Trophoblast cell (in vitro differentiated cells and primary cell): ENCODE measurements around the gene TTC28.
"Not testable (repeated sequence)": the region's sequence is repeated elsewhere in the genome, so short reads cannot be mapped to it uniquely, and the experiment has no call there.

Experiments used
- DNase-seq, 2 donors: peaks; one replicate each; pipeline ENCODE4 v3.0.0-alpha.2; 2016
- H2AFZ ChIP-seq: 2 replicates; pipeline ENCODE4 v1.6.1; 2013; ENCODE audit warnings: low read length, moderate library complexity, mild to moderate bottlenecking; ENCODE audit not compliant: insufficient read depth, poor library complexity
- H2AK5ac ChIP-seq: 2 replicates; pipeline ENCODE4 v1.6.1; 2013; ENCODE audit warnings: mild to moderate bottlenecking, low read length
- H2BK120ac ChIP-seq: 2 replicates; pipeline ENCODE4 v1.6.1; 2013; ENCODE audit warnings: low read length, mild to moderate bottlenecking, moderate library complexity; ENCODE audit not compliant: insufficient read depth, poor library complexity
- H2BK12ac ChIP-seq: 2 replicates; pipeline ENCODE4 v1.6.1; 2013; ENCODE audit warnings: mild to moderate bottlenecking, low read length, moderate library complexity
- H2BK5ac ChIP-seq: 2 replicates; pipeline ENCODE4 v1.6.1; 2013; ENCODE audit warnings: low read length, low read depth, moderate library complexity, mild to moderate bottlenecking; ENCODE audit not compliant: poor library complexity
- H3K14ac ChIP-seq: 2 replicates; pipeline ENCODE4 v1.6.1; 2013; ENCODE audit warnings: mild to moderate bottlenecking, low read length
- H3K18ac ChIP-seq: 2 replicates; pipeline ENCODE4 v1.6.1; 2013; ENCODE audit warnings: mild to moderate bottlenecking, low read length
- H3K23ac ChIP-seq: 2 replicates; pipeline ENCODE4 v1.6.1; 2013; ENCODE audit warnings: low read length
- H3K27ac ChIP-seq: 2 replicates; pipeline ENCODE4 v1.5.1; 2013; ENCODE audit warnings: low read depth, mild to moderate bottlenecking, inconsistent platforms, low read length, moderate library complexity
- H3K27me3 ChIP-seq: 2 replicates; pipeline ENCODE4 v1.6.1; 2013; ENCODE audit warnings: inconsistent platforms, mild to moderate bottlenecking, low read length, moderate library complexity; ENCODE audit not compliant: insufficient read depth
- H3K36me3 ChIP-seq, 2 experiments: 1 replicate in 1 of 2; 2 replicates in 1 of 2; pipeline ENCODE4 v1.6.1; 2013; ENCODE audit warnings: low read length in 2 of 2, mild to moderate bottlenecking in 2 of 2, moderate library complexity in 1 of 2; ENCODE audit not compliant: insufficient read depth in 2 of 2, control insufficient read depth in 1 of 2
- H3K4ac ChIP-seq: 2 replicates; pipeline ENCODE4 v1.6.1; 2013; ENCODE audit warnings: low read depth, mild to moderate bottlenecking, low read length, moderate library complexity
- H3K4me1 ChIP-seq, 2 experiments: 1 replicate in 1 of 2; 2 replicates in 1 of 2; pipeline ENCODE4 v1.6.1; 2013; ENCODE audit warnings: low read length in 2 of 2, mild to moderate bottlenecking in 2 of 2, moderate library complexity in 1 of 2; ENCODE audit not compliant: insufficient read depth in 2 of 2, control insufficient read depth in 1 of 2
- H3K4me2 ChIP-seq: 2 replicates; pipeline ENCODE4 v1.6.1; 2013; ENCODE audit warnings: inconsistent platforms, mild to moderate bottlenecking, low read length, moderate library complexity
- H3K4me3 ChIP-seq: 2 replicates; pipeline ENCODE4 v1.5.1; 2013; ENCODE audit warnings: mild to moderate bottlenecking, low read depth, low read length, inconsistent platforms
- H3K79me1 ChIP-seq: one replicate; pipeline ENCODE4 v1.6.1; 2013; ENCODE audit warnings: low read length
- H3K79me2 ChIP-seq: 2 replicates; pipeline ENCODE4 v1.6.1; 2013; ENCODE audit warnings: low read length, mild to moderate bottlenecking; ENCODE audit not compliant: control insufficient read depth, insufficient read depth, poor library complexity
- H3K9ac ChIP-seq: 2 replicates; pipeline ENCODE4 v1.6.1; 2013; ENCODE audit warnings: mild to moderate bottlenecking, low read length
- H3K9me3 ChIP-seq: 2 replicates; pipeline ENCODE4 v1.6.1; 2013; ENCODE audit warnings: low read depth, mild to moderate bottlenecking, control low read depth, inconsistent platforms, low read length; ENCODE audit not compliant: insufficient read depth
- H4K12ac ChIP-seq: 2 replicates; pipeline ENCODE4 v1.6.1; 2013; ENCODE audit warnings: low read depth, mild to moderate bottlenecking, low read length, moderate library complexity
- H4K8ac ChIP-seq: 2 replicates; pipeline ENCODE4 v1.6.1; 2013; ENCODE audit warnings: low read depth, mild to moderate bottlenecking, low read length, moderate library complexity
- H4K91ac ChIP-seq: one replicate; pipeline ENCODE4 v1.6.1; 2013; ENCODE audit warnings: low read depth, mild to moderate bottlenecking, low read length, moderate library complexity
- WGBS: extraction: QIAGEN DNeasy Blood & Tissue Kit; methylation state at CpG from one replicate; pipeline ENCODE4 v1.1.7; 2013; ENCODE audit warnings: missing lambda C conversion rate; ENCODE audit not compliant: insufficient read length, insufficient coverage; ENCODE audit errors: extremely low coverage; 5-methylcytosine and 5-hydroxymethylcytosine counted together

Gene TTC28

DNA sequence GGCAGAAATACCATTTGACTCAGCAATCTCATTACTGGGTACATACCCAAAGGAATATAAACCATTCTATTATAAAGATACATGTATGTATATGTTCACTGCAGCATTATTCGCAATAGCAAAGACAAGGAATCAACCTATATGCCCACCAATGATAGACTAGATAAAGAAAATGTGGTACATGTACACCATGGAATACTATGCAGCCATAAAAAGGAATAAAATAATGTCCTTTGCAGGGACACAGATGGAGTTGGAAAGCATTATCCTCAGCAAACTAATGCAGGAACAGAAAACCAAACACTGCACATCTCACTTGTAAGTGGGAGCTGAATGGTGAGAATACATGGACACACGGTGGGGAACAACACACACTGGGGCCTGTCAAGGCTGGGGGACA is 167.3 kb downstream of the TTC28 start:
- not testable (repeated sequence) for H3K4me2 ChIP-seq, H2BK5ac ChIP-seq, H2AK5ac ChIP-seq, H4K8ac ChIP-seq, DNase-seq, H3K79me2 ChIP-seq, H3K4me1 ChIP-seq, H3K9ac ChIP-seq, H3K23ac ChIP-seq, H4K12ac ChIP-seq, H3K27ac ChIP-seq, H3K4me3 ChIP-seq, H3K14ac ChIP-seq, H2AFZ ChIP-seq, H3K79me1 ChIP-seq, H2BK12ac ChIP-seq, H3K36me3 ChIP-seq, H3K4ac ChIP-seq, H3K18ac ChIP-seq, H3K27me3 ChIP-seq, H4K91ac ChIP-seq, H2BK120ac ChIP-seq, H3K9me3 ChIP-seq
- WGBS = no CpG with 5 or more reads among the region's 2 CpGs

DNA sequence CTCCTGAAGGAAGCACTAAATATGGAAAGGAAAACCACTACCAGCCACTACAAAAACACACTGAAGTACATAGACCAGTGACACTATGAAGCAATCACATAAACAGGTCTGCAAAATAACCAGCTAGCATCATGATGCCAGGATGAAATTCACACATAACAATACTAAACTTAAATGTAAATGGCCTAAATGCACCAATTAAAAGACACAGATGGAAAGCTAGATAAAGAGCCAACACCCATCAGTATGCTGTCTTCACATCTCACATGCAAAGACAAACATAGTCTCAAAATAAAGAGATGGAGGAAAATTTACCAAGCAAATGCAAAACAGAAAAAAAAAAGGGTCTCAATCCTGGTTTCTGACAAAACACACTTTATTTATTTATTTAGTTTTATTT is 171.7 kb downstream of the TTC28 start:
- Histone ChIP-seq H4K91ac (no peak overlapping the region), H3K14ac (no peak overlapping the region), H3K9ac (no peak overlapping the region), H3K18ac (no peak overlapping the region), H3K27ac (no peak overlapping the region), H3K9me3 (peaks cover 2% of the 10 kb centered on the region), H2AFZ (no peak overlapping the region), H4K12ac (no peak overlapping the region), H3K4ac (no peak overlapping the region), H3K4me1 (no peaks in the 10 kb centered on the region), H3K27me3 (no peaks in the 10 kb centered on the region), H3K36me3 (no peaks in the 10 kb centered on the region), H2BK120ac (no peak overlapping the region), H3K4me3 (no peak overlapping the region), H3K23ac (no peak overlapping the region), H3K79me1 (no peaks in the 10 kb centered on the region), H3K79me2 (no peaks in the 10 kb centered on the region), H2BK12ac (no peak overlapping the region), H2AK5ac (no peak overlapping the region), H3K4me2 (no peak overlapping the region), H2BK5ac (no peak overlapping the region), H4K8ac (no peak overlapping the region)
- DNase-seq = no peak

DNA sequence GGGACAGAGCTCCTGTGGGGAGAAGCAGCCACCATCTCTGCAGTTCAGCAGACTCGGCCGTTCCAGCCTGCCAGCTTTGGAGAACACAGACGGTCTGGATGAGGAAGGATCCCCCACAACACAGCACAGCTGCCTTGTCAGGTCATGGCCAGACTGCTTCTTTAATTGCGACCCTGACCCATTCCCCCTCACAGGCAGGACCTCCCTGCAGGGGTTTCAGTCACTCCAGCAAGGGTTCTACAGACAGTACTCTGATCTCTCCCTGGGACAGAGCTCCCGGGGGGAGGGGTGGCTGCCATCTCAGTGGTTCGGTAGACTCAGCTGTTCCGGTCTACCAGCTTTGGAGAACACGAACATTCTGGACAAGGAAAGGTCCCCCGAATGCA is 173.5 kb downstream of the TTC28 start:
- Histone ChIP-seq H3K4me3 (no peak overlapping the region), H3K27me3 (no peaks in the 10 kb centered on the region), H2BK120ac (no peak overlapping the region), H3K36me3 (no peaks in the 10 kb centered on the region), H3K18ac (no peak overlapping the region), H4K12ac (no peak overlapping the region), H2AFZ (no peak overlapping the region), H2AK5ac (no peak overlapping the region), H3K79me2 (no peaks in the 10 kb centered on the region), H3K23ac (no peak overlapping the region), H3K79me1 (no peaks in the 10 kb centered on the region), H3K14ac (no peak overlapping the region), H3K4ac (no peak overlapping the region), H3K9me3 (peaks cover 2% of the 10 kb centered on the region), H4K8ac (no peak overlapping the region), H3K4me1 (no peaks in the 10 kb centered on the region), H3K27ac (no peak overlapping the region), H4K91ac (no peak overlapping the region), H3K9ac (no peak overlapping the region), H3K4me2 (no peak overlapping the region), H2BK5ac (no peak overlapping the region), H2BK12ac (no peak overlapping the region)
- WGBS = no CpG with 5 or more reads among the region's 9 CpGs
- DNase-seq = no peak

DNA sequence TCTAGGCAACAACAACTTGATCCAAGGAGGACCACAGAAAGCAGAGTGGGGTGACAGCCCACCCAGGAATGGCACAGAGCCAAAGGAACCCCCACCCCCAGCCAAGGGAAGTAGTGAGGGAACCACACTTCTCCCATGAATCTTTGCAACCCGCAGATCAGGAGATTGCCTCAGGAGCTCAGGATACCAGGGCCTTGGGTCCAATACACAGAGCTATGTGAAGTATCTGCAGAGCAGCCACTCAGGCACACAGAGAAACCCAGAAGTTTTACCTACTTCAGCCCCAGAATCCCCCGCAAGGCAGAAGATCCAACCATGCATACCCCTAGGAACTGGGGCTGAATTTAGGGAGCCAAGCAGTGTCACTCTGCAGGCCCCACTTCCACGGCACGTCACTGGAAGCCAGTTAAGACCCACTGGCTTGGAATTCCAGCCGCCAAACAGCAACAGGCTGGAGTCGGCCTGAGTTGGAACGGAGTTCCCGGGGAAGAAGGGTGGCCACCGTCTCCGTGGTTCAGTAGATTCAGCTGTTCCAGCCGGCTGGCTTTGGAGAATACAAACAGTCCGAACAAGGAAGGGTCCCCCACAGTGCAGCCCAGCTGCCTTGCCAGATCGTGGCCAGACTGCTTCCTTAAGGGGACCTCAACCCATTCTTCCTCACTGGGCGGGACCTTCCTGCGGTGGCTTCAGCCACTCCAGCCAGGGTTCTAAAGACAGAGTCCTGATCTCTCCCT is 174.1 kb downstream of the TTC28 start:
- no peak overlapping the region for H2BK120ac ChIP-seq
- H3K9me3 ChIP-seq = peaks cover 2% of the 10 kb centered on the region
- DNase-seq = peak in 1 of 2 donors; percentile 6
- H2BK5ac ChIP-seq = no peak overlapping the region
- H3K4ac ChIP-seq = no peak overlapping the region
- H3K18ac ChIP-seq = no peak overlapping the region
- no peak overlapping the region for H4K8ac ChIP-seq
- H4K12ac ChIP-seq = no peak overlapping the region
- no peak overlapping the region for H3K4me2 ChIP-seq
- no peak overlapping the region for H3K9ac ChIP-seq
- H3K14ac ChIP-seq = no peak overlapping the region
- H3K79me2 ChIP-seq = no peaks in the 10 kb centered on the region
- H2BK12ac ChIP-seq = no peak overlapping the region
- H3K4me3 ChIP-seq = no peak overlapping the region
- no peak overlapping the region for H3K27ac ChIP-seq
- no peaks in the 10 kb centered on the region for H3K79me1 ChIP-seq
- H2AK5ac ChIP-seq = no peak overlapping the region
- no peak overlapping the region for H3K23ac ChIP-seq
- no peaks in the 10 kb centered on the region for H3K4me1 ChIP-seq
- H2AFZ ChIP-seq = no peak overlapping the region
- H3K36me3 ChIP-seq = no peaks in the 10 kb centered on the region
- no peaks in the 10 kb centered on the region for H3K27me3 ChIP-seq
- no peak overlapping the region for H4K91ac ChIP-seq
- WGBS = no CpG with 5 or more reads among the region's 15 CpGs
